Astrocyte of the hippocampus (primary cell): Measurements from ENCODE around the gene KLHL21.
"Not testable (repeated sequence)": the region's sequence is repeated elsewhere in the genome, so short reads cannot be mapped to it uniquely, and the experiment has no call there.

Source experiments
- DNase-seq: peaks from one replicate; pipeline ENCODE4 v3.0.0; 2011; ENCODE audit warnings: low read depth, low spot score

KLHL21 gene, protein sequence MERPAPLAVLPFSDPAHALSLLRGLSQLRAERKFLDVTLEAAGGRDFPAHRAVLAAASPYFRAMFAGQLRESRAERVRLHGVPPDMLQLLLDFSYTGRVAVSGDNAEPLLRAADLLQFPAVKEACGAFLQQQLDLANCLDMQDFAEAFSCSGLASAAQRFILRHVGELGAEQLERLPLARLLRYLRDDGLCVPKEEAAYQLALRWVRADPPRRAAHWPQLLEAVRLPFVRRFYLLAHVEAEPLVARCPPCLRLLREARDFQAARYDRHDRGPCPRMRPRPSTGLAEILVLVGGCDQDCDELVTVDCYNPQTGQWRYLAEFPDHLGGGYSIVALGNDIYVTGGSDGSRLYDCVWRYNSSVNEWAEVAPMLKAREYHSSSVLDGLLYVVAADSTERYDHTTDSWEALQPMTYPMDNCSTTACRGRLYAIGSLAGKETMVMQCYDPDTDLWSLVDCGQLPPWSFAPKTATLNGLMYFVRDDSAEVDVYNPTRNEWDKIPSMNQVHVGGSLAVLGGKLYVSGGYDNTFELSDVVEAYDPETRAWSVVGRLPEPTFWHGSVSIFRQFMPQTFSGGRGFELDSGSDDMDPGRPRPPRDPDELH

DNA sequence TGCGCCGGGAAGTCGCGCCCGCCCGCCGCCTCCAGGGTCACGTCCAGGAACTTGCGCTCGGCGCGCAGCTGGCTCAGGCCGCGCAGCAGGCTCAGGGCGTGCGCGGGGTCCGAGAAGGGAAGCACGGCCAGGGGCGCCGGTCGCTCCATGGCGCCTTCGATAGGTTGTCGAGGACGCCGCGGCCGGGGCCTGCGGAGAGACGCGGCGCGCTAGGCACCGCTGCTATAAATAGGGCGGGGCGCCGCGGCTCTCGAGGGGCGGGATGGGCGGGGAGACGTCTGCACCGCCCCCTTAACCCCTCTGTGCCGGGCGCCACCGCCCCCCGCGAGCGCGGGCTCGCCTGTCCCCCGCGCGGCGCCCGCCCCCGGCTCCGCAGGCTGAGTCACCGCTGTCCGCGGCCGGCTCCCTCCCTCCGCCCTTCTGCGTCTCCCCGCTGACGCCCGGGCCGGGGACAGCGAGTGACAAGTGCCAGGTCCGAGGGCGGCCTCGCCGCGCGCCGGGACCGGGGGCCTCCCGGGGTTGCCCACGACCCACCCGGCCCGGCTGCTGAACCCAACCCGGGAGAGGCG lies at the start of gene KLHL21:
Gene KLHL21 (minus strand): TSS at position 201 of the 569 bp plus-strand sequence. CDS start 52 bp downstream, at position 149.
- peak; percentile 97 for DNase-seq

DNA sequence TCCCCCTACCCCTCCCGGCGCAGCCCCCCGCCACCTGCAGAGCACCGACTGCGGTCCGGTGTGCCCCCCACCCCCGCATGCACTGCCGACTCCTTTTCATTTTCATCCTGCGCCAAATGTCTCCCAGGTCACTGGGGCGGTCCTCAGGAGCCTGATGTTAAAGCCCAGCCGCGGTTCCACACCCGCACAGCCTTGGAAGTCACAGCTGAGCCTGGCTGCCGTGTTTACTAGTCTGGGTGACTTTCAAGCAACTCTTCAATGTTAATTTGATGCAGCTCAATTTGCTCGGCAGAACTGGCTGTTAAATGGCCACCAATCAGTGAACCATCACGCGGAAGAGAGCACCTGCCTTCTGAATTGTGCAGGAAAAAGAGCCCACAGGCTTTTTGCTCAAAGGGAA lies 49.2 kb upstream of the KLHL21 start:
- DNase-seq, result no peak

DNA sequence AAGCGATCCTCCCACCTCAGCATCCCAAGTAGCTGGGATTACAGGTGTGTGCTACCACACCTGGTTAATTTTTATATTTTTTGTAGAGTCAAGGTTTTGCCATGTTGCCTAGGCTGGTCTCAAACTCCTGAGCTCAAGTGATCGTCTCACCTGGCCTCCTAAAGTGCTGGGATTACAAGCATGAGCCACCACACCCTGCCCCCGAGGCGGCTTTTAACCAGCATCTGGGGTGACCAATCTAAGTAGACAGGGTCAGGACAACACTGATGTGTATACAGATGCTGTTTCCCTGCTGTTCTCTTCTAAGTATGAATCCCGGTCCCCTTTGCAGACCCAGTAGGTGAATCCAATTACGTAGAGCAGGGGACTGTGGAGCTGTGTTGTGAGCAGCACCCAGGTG lies 45.9 kb upstream of the KLHL21 start:
- no peak for DNase-seq

DNA sequence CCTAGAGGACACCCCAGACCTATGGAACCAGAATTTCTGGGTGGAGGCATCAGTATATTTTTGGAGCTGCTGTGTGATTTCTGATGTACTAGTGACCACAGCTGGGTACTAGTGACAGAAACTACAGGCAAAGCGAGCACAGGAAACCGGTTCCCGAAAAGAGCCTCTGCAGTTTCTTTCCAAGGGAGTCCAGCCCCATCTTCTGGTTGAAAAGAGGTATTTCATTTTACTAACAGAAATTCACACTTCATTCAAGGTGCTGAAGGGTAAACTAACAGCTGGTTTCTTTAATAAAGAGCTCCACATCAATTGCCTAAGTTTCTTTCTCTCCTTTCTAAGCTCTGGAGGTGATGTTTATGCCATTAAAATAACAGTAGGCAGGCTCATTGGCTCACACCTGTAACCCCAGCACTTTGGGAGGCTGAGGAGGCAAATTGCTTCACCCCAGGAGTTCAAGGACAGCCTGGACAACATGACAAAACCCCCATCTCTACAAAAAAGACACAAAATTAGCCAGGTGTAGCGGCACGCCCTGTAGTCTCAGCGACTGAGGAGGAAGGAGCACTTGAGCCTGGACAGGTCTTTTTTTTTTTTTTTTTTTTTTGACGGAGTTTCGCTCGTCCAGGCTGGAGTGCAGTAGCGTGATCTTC lies 44.0 kb upstream of the KLHL21 start:
- peak; percentile 66 for DNase-seq

DNA sequence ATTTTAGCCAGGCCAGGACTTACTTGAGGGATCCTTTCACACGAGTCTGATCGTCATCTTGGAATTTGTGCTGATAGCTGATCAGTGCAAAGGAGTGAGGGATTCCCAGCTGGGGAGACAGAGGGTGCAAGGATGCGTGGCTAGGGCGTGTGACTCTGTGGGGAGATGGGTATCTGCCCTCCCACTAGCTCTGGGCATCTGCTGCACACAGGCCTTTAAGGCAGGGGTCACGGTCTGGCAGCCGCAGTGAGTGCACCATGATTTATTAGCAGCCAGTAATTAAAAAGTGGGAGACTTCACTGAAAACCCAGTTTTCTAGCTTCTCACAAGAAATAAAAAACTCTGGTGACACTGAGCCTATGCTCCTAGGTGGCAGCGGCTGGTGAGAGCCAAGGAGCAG lies 42.3 kb upstream of the KLHL21 start:
- no peak for DNase-seq

DNA sequence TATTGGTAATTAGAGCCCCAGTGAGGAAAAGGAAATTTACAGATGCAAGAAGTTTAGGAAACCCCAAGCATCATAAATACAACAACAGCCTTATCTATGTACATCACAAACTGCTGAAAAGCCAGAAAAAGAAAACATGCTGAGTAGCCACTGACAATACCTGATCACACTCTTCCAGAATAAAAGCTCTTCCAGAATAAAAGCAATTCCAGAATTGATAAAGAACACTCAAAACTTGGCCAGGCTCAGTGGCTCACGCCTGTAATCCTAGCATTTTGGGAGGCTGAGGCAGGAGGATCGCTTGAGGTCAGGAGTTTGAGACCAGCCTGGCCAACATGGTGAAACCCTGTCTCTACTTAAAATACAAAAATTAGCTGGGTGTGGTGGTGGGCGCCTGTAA lies 38.2 kb upstream of the KLHL21 start:
- not testable (repeated sequence) for DNase-seq

DNA sequence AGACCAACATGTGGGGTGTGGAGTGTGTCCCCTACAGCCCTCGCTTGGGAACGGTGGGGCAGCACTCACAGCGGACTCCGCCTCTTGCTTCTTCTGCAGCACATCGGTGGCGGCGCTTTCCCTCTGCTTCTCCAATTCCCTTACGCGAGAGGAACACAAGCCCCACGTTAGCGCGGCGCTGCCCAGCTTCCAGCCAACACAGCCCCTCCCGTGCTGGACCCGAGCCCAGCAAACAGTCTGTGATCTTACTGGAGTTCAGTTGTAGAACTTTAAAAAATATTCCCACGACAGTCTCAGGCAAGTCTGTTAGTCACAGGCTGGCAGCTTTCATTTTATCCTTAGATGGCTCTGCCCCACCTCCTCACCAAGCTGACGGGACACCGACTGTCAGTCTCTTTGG lies 35.6 kb upstream of the KLHL21 start:
- peak; percentile 91 for DNase-seq

DNA sequence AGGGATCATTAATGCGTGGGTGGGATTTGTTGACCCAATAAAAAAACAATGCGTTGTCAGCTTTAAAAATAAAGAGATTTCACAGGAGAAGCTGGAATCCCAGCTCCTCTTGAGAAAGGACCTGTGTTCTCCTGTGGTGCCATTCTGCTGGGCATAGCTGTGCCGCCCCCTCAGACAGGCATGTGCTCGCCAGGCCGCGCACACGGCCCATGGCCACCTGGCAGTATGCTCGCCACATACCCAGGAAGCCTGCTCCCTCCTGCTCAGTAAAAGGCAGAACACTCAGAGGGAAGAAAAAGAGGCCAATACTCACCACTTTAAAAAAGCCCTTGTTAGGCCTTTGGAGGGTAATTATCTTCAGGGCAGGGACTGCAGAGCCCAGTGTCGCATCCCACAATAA lies 35.1 kb upstream of the KLHL21 start:
- DNase-seq, result no peak

DNA sequence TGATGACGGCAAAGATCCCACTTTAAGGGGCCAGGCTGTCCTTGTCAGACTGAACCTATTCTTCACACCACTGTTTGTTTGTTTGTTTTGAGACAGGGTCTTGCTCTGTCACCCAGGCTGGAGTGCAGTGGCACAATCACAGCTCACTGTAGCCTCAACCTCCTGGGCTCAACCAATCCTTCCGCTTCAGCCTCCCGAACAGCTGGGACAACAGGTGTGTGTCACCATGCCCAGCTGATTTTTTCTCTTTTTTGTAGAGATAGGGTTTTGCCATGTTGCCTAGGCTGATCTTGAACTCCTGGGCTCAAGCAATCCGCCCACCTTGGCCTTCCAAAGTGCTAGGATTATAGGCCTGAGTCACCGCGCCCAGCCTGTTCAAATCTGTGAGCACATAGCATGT lies 34.1 kb upstream of the KLHL21 start:
- DNase-seq, result not testable (repeated sequence)

DNA sequence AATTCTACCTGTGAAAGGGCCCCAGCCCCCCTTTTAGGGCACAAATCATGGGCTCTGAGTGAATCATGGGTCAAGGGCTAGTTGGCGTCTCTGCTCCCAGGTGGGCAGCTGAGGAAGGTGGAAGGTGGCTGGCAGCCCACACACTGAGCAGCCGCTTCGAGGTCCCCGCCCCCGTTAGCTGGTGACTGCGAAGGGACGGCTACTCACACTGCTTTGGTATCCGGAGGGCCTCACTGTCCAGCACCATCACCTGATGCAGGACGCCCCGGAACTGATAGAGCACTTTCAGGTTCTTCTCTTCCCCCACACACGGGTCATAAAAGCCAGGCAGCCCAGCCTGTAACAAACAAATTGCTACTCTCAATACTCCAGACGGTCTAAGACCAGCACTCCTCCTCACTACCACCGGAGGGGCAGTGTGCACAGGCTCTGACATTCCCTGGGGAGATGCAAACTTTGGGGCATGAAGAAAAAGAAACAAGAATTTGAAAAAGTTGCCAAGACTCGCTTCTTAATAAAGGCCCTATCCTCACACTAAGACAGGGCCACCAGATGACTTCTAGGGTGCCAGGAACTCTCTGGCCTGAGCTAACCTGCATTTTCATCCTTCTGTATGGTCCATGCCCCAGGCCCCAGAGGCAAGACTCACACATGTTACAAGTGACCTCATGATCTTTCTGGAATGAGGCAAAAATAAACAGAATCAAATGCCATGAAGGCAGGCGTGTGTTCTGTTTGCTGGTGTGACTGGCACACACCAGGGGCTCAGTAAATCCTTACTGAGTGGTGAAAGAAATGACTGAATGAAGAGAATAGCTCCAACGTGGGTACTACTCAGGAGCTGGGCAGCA lies 33.5 kb upstream of the KLHL21 start:
- no peak for DNase-seq

DNA sequence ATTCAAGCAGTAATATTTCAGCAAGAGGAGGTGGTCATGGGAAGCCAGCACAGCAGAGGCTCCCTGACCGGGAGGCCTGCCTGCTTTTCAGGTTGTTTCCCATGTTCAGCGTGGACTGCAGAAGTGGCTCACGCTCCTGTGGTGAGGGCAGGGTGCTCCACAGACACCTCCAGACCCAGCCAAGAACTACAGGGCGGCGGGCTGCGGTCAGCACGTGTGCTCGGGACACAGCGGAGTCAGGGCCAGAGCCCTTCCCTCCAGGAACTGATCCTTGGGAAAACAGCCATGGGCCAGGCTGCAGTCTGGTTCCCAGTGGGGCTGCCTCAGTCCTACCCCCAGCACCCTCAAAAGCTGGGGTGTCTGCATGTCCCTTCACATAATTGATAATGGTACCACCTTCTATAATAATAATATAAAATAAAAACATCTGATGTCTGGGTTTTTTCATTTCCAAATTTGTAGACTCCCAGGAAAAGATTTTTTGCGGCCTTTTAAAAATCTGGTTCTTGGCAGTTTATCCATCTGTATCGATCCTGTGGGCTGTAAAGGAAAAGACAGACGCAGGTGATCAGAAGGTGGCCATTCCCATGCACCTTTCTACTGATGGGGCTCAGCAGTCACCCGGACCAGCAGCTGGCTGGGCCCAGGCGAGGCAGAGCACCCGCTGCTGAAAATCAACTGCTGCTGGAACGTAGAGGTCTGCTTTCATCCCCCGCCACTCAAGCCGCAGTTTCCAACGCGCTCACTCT lies 32.7 kb upstream of the KLHL21 start:
- no peak for DNase-seq

DNA sequence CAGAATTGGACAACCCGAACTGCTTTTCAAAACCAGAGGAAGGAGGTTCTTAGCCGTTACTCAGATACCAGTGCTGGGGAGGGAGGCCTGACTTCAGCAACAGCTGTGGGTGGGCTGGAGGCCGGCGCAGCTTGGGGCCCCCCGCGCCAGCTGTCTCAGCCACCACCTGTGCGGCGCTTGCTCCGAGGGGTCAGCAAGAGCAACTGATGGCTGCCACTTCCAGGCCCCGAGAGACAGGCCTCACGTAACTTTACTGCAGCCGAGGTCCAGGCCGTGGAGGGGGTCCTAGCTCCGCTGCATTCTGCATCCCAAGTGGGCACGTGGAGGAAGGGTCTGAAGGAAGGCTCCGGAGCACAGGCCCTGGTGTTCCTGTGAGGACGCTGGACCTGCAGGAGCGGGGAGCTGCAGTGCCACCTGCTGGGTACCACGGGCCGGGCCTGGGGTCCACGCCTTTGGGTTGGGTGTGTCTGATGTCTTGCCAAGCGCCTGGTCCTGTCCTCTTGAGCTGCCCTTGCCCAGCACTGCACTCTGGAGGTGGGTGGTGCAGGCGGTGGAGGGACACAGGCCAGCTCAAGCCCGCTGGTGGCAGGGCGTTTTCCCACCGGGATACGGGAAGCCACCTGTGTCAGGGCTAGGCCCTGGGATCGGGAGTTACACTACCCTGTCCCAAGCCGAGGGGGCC lies 31.8 kb upstream of the KLHL21 start:
- DNase-seq, result peak; percentile 67

DNA sequence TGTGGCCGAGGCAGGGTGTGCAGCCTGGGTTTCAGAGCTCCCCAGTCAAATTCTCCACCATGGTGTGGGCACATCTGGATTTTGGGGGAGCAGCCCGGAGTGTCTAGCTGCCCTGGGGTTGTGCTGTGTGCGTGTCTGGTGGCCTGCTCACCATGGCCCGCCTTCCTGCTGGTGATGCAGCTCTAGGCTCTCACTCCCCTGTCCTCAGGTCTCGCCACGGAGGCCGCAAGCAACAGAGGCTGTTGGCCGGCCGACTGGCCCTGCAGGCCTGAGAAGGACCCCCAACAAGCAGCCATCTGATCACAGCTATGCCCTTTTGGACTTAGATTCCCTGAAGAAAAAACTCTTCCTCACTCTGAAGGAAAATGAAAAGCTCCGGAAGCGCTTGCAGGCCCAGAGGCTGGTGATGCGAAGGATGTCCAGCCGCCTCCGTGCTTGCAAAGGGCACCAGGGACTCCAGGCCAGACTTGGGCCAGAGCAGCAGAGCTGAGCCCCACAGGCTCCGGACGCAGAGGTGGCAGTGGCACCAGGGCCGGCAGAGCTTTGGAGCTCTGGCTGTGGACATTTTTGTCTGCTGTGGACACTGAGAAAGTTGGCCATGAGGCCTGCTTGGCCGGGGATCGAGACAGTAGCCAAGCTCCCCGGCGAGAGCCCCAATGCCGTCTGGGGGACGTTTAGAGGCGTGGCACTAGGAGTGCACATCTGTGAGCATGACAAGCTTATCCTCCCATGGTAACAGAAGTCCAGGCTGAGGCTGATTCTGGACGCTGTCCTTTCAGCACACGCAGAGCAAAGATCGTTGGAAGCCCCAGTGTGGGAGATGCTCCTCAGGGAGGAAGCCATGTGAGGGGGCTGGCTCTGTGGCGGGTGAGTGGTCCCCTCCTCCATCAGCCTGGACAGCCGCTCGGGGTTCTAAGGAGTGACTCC lies 30.2 kb upstream of the KLHL21 start:
- DNase-seq, result no peak

DNA sequence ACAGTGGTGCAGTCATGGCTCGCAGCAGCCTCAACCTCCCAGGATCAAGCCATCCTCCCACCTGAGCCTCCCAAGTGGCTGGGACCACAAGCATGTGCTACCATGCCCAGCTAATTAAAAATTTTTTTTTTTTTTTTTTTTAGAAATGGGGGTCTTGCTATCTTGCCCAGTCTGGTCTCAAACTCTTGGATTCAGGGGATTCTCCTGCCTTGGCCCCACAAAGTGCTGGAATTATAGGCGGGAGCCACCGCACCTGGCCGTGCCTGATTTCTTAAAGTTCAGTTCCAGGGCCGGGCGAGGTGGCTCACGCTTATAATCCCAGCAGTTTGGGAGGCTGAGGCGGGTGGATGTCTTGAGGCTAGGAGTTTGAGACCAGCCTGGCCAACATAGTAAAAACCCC lies 28.4 kb upstream of the KLHL21 start:
- DNase-seq, result no peak

DNA sequence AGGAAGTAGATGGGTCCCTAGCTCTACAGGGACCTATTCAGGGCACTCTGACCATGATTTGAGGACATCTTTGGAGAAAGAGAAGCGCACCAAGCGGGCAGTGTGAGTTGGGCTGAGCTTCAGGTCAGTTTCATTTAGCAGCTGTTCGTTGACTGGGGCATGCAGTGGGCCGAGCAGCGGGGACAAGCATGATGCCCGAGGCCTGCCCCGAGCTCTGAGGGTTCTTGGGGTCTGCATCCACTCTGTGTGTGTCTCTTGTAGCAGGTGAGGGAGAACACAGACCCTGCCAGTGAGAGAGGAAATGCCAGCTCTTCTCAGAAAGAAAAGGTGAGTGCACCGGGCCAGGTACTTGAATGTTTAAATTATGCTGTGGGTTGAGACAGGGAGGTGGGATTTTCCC lies 27.4 kb upstream of the KLHL21 start:
- no peak for DNase-seq

DNA sequence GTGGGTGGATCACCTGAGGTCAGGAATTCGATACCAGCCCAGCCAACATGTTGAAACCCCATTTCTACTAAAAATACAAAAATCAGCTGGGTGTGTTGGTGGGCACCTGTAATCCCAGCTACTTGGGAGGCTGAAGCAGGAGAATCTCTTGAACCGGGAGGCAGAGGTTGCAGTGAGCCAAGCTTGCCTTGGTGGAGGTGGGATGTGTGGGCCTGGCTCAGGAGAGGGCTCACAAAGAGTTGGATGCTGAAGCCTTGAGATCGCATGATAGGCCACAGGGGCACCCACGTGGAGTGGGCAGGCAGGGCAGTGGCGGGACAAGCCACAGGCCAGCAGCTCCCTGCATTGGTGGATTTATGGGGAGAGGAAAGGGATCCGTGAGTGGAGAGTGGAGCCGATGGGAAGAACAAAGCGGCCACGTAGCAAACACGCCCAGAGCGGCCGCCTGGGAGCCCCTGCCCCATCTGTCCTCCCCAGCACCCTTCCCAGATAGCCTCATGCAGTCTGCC lies 26.4 kb upstream of the KLHL21 start:
- DNase-seq, result no peak

DNA sequence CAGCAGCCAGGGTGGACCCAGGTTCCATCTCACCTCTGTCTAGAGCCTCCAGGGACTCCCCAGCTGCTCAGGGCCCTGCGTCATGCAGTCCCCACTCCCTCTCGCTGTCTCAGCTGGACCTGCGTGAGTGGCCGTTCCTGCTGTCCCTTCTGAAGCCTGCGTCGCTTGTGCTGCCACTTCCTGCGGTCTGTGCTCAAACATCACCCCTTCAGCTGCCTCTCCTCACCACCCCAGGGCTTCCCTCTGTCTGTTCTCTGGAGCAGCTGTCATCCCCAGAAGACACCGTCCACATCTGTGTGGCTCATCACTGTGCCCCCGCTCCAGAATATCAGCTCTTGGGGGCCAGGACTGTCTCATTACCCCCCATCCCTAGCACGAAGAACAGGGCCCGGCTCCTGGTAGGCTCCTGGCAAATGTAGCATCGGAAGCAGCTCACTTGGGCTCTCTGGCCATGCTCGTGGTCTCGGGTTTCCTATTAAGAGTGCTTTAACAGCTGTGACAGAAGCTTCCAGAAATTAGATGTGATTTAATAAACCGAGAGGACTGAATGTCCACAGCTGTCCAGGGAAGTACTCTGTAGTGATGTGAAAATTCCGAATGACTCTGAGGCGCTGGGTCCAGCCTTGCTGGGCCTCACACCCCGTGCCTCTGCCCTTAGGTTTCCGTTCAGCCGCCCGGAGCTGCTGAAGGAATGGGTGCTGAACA lies 25.3 kb upstream of the KLHL21 start:
- no peak for DNase-seq

DNA sequence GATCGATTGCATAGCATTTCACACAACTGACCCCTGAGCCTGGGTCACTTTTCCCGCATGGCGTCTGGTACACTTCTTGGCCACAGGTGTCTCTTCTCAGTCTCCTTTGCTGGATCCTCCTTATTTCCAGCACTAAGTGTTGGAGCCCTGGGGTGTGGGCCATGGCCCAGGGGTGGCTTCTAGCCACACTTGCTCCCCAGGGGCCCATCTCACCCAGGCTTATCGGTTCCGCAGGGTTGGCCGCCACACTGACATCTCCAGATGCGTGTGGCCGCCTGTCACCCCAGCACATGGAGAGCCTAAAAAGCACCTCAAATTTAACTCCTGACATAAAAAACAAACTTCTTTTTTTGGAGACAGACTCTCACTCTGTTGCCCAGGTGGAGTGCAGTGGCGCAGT lies 24.4 kb upstream of the KLHL21 start:
- no peak for DNase-seq
